CD8-positive, alpha-beta memory T cell (primary cell): Measurements from ENCODE around the gene ANKRD27. TPM values are rescaled to one million over a fixed set of nuclear protein-coding genes. Genes with fewer than 3 reads are reported as not detected.

Experiments
- CTCF ChIA-PET: fragments of 350-600 bp; sonication (Branson Sonifier 250); formaldehyde crosslinking; loops from one replicate; lab custom pipeline; 2021; ENCODE audit warnings: antibody characterized with exemption; lab: Charles Lee
- POLR2A ChIA-PET: fragments of 350-600 bp; sonication (Branson Sonifier 250); formaldehyde crosslinking; loops from one replicate; lab custom pipeline; 2021; ENCODE audit warnings: antibody characterized with exemption; lab: Charles Lee
- DNase-seq, 5 donors: peaks; one replicate each; pipeline versions ENCODE4 v3.0.0 to v3.0.0-alpha.2; 2020 to 2022; ENCODE audit warnings: mixed read lengths in 1 of 5
- H3K27ac ChIP-seq: one replicate; pipeline ENCODE4 v1.7.0; 2013; ENCODE audit warnings: low read depth, mild to moderate bottlenecking, low read length, moderate library complexity
- H3K27me3 ChIP-seq: 2 replicates; pipeline ENCODE4 v1.7.0; 2013; ENCODE audit warnings: low read length, mild to moderate bottlenecking; ENCODE audit not compliant: insufficient read depth, poor library complexity, severe bottlenecking
- H3K36me3 ChIP-seq: 2 replicates; pipeline ENCODE4 v1.7.0; 2013; ENCODE audit warnings: mild to moderate bottlenecking, low read length, moderate library complexity; ENCODE audit not compliant: insufficient read depth
- H3K4me1 ChIP-seq: 2 replicates; pipeline ENCODE4 v1.7.0; 2013; ENCODE audit warnings: mild to moderate bottlenecking, low read length, moderate library complexity; ENCODE audit not compliant: insufficient read depth
- H3K4me3 ChIP-seq: 2 replicates; pipeline ENCODE4 v1.7.0; 2013; ENCODE audit warnings: mild to moderate bottlenecking, low read length
- H3K9me3 ChIP-seq: 2 replicates; pipeline ENCODE4 v1.7.0; 2013; ENCODE audit warnings: mild to moderate bottlenecking, low read length
- H3K27ac Mint-ChIP-seq, 8 donors: one replicate each; pipeline ENCODE4 v1.8.0; 2020 to 2021; ENCODE audit warnings: mixed read lengths in 8 of 8, mild to moderate bottlenecking in 6 of 8, inconsistent platforms in 3 of 8, moderate library complexity in 3 of 8
- H3K27me3 Mint-ChIP-seq, 2 donors: one replicate each; pipeline ENCODE4 v1.8.0; 2020 to 2021; ENCODE audit warnings: mixed read lengths in 2 of 2, mild to moderate bottlenecking in 1 of 2, moderate library complexity in 1 of 2
- H3K36me3 Mint-ChIP-seq, 3 donors: one replicate each; pipeline ENCODE4 v1.8.0; 2020 to 2021; ENCODE audit warnings: mixed read lengths in 3 of 3, inconsistent platforms in 1 of 3, mild to moderate bottlenecking in 1 of 3
- H3K4me1 Mint-ChIP-seq, 3 donors: one replicate each; pipeline ENCODE4 v1.8.0; 2020 to 2021; ENCODE audit warnings: mixed read lengths in 3 of 3, inconsistent platforms in 1 of 3, mild to moderate bottlenecking in 1 of 3
- H3K4me3 Mint-ChIP-seq, 7 donors: one replicate each; pipeline ENCODE4 v1.8.0; 2020 to 2021; ENCODE audit warnings: mixed read lengths in 7 of 7, mild to moderate bottlenecking in 6 of 7, moderate library complexity in 4 of 7, inconsistent platforms in 2 of 7
- H3K9me3 Mint-ChIP-seq, 5 donors: one replicate each; pipeline ENCODE4 v1.8.0; 2020 to 2022; ENCODE audit warnings: mixed read lengths in 5 of 5, mild to moderate bottlenecking in 3 of 5, moderate library complexity in 2 of 5, inconsistent platforms in 1 of 5
- polyA plus RNA-seq: library from polyadenylated mRNA; unstranded; fragments of 300-500 nt; fragmentation: Illumina TruSeq; gene quantifications from one replicate; pipeline ENCODE4 v1.2.3, GENCODE V29; 2021
- total RNA-seq, 2 experiments: library from RNA; stranded (reverse); gene quantifications; one replicate each; pipeline ENCODE4 v1.2.3, GENCODE V29; 2021

The ANKRD27 gene
- total and polyA plus RNA-seq, 3 experiments from 2014 or later, result 31.1 to 42.4 (median 38.0) TPM

GRCh38 chr19:32570081-32570785 is 104.7 kb downstream of the ANKRD27 start:
- peak overlapping the region in 1 of 8 donors; percentile 1 for H3K27ac Mint-ChIP-seq
- Histone ChIP-seq H3K36me3 (no peaks in the 10 kb centered on the region), H3K9me3 (no peaks in the 10 kb centered on the region), H3K4me1 (peaks cover 5% of the 10 kb centered on the region), H3K27ac (no peak overlapping the region), H3K4me3 (no peak overlapping the region), H3K27me3 (no peaks in the 10 kb centered on the region)
- ChIA-PET CTCF (interaction anchor here (0.6 to 3.9 kb wide), 9 partner anchors 10 to 232 kb away, joined by 3 to 19 read pairs (median 4); partner anchors contain the start of genes PDCD5 and ZNF507), POLR2A (no interaction called here)
- DNase-seq, result peak; percentile 30 to 63 (median 33)
- peak overlapping the region in 4 of 7 donors; percentile 38 to 61 (median 55) for H3K4me3 Mint-ChIP-seq
- H3K27me3 Mint-ChIP-seq, result peaks cover 23 to 32% of the 10 kb centered on the region in 2 donors
- peaks cover 15 to 21% (median 19%) of the 10 kb centered on the region in 3 donors for H3K4me1 Mint-ChIP-seq
- no peaks in the 10 kb centered on the region for H3K36me3 Mint-ChIP-seq
- H3K9me3 Mint-ChIP-seq, result no peaks in the 10 kb centered on the region

- DNase-seq, result no peak
- H3K27me3 ChIP-seq, result no peaks in the 10 kb centered on the region
- no peaks in the 10 kb centered on the region for H3K36me3 Mint-ChIP-seq
- H3K9me3 Mint-ChIP-seq, result no peaks in the 10 kb centered on the region
- POLR2A ChIA-PET, result interaction anchor here (0.6 kb wide), 1 partner anchor 370 kb away, joined by 3 read pairs; no protein-coding TSS in a partner anchor
- H3K4me1 Mint-ChIP-seq, result peaks cover 4 to 9% (median 7%) of the 10 kb centered on the region in 3 donors
- no peak overlapping the region for H3K27ac ChIP-seq
- H3K36me3 ChIP-seq, result no peaks in the 10 kb centered on the region
- no peaks in the 10 kb centered on the region for H3K4me1 ChIP-seq
- no peaks in the 10 kb centered on the region for H3K9me3 ChIP-seq
- H3K27ac Mint-ChIP-seq, result no peak overlapping the region
- CTCF ChIA-PET, result interaction anchor here (1.1 kb wide), 1 partner anchor 103 kb away, joined by 3 read pairs; no protein-coding TSS in a partner anchor
- H3K4me3 Mint-ChIP-seq, result no peak overlapping the region
- H3K4me3 ChIP-seq, result no peak overlapping the region
- H3K27me3 Mint-ChIP-seq, result peaks cover 23 to 24% of the 10 kb centered on the region in 2 donors
Measured at GRCh38 chr19:32567486-32567885, 107.5 kb downstream of the ANKRD27 start.

GRCh38 chr19:32566246-32566830 is 108.6 kb downstream of the ANKRD27 start:
- POLR2A ChIA-PET, result no interaction called here
- no peaks in the 10 kb centered on the region for H3K9me3 ChIP-seq
- Mint-ChIP-seq H3K27ac (no peak overlapping the region), H3K9me3 (no peaks in the 10 kb centered on the region), H3K4me3 (no peak overlapping the region), H3K27me3 (peaks cover 26 to 27% of the 10 kb centered on the region in 2 donors), H3K36me3 (no peaks in the 10 kb centered on the region), H3K4me1 (peaks cover 3 to 8% (median 6%) of the 10 kb centered on the region in 3 donors)
- CTCF ChIA-PET, result interaction anchor here (1.1 kb wide), 1 partner anchor 101 kb away, joined by 3 read pairs; no protein-coding TSS in a partner anchor
- H3K27me3 ChIP-seq, result no peaks in the 10 kb centered on the region
- no peaks in the 10 kb centered on the region for H3K4me1 ChIP-seq
- no peak overlapping the region for H3K27ac ChIP-seq
- no peaks in the 10 kb centered on the region for H3K36me3 ChIP-seq
- DNase-seq, result no peak
- H3K4me3 ChIP-seq, result no peak overlapping the region

GRCh38 chr19:32563761-32564160 is 111.2 kb downstream of the ANKRD27 start:
- no peaks in the 10 kb centered on the region for H3K9me3 Mint-ChIP-seq
- Histone ChIP-seq H3K36me3 (no peaks in the 10 kb centered on the region), H3K9me3 (no peaks in the 10 kb centered on the region), H3K4me3 (no peak overlapping the region), H3K27me3 (no peaks in the 10 kb centered on the region), H3K4me1 (no peaks in the 10 kb centered on the region), H3K27ac (no peak overlapping the region)
- no peak overlapping the region for H3K4me3 Mint-ChIP-seq
- CTCF ChIA-PET, result interaction anchor here (0.7 kb wide), 1 partner anchor 293 kb away, joined by 3 read pairs; no protein-coding TSS in a partner anchor
- H3K27me3 Mint-ChIP-seq, result peaks cover 16 to 24% of the 10 kb centered on the region in 2 donors
- POLR2A ChIA-PET, result no interaction called here
- H3K36me3 Mint-ChIP-seq, result no peaks in the 10 kb centered on the region
- H3K27ac Mint-ChIP-seq, result no peak overlapping the region
- DNase-seq, result no peak
- H3K4me1 Mint-ChIP-seq, result no peaks in the 10 kb centered on the region

- no peak for DNase-seq
- H3K9me3 Mint-ChIP-seq, result no peaks in the 10 kb centered on the region
- Histone ChIP-seq H3K9me3 (no peaks in the 10 kb centered on the region), H3K27me3 (no peaks in the 10 kb centered on the region), H3K27ac (no peak overlapping the region), H3K4me1 (no peaks in the 10 kb centered on the region), H3K4me3 (no peak overlapping the region), H3K36me3 (no peaks in the 10 kb centered on the region)
- H3K4me1 Mint-ChIP-seq, result no peaks in the 10 kb centered on the region
- H3K27ac Mint-ChIP-seq, result no peak overlapping the region
- no peaks in the 10 kb centered on the region for H3K36me3 Mint-ChIP-seq
- no peak overlapping the region for H3K4me3 Mint-ChIP-seq
- CTCF ChIA-PET, result interaction anchor here (1.8 kb wide), 1 partner anchor 11 kb away, joined by 4 read pairs; no protein-coding TSS in a partner anchor
- POLR2A ChIA-PET, result interaction anchor here (0.6 kb wide), 1 partner anchor 46 kb away, joined by 3 read pairs; no protein-coding TSS in a partner anchor
- peaks cover 2 to 12% of the 10 kb centered on the region in 2 donors for H3K27me3 Mint-ChIP-seq
Measured at GRCh38 chr19:32558607-32559228, 116.3 kb downstream of the ANKRD27 start.

GRCh38 chr19:32555786-32556185 is 119.2 kb downstream of the ANKRD27 start:
- no peaks in the 10 kb centered on the region for H3K9me3 Mint-ChIP-seq
- Histone ChIP-seq H3K36me3 (no peaks in the 10 kb centered on the region), H3K9me3 (no peaks in the 10 kb centered on the region), H3K27me3 (no peaks in the 10 kb centered on the region), H3K4me1 (no peaks in the 10 kb centered on the region), H3K4me3 (no peak overlapping the region), H3K27ac (no peak overlapping the region)
- H3K4me3 Mint-ChIP-seq, result no peak overlapping the region
- H3K27me3 Mint-ChIP-seq, result peaks cover 0 to 8% of the 10 kb centered on the region in 2 donors
- no peaks in the 10 kb centered on the region for H3K36me3 Mint-ChIP-seq
- CTCF ChIA-PET, result no interaction called here
- H3K4me1 Mint-ChIP-seq, result no peaks in the 10 kb centered on the region
- POLR2A ChIA-PET, result no interaction called here
- H3K27ac Mint-ChIP-seq, result peak overlapping the region in 1 of 8 donors; percentile 33
- no peak for DNase-seq

GRCh38 chr19:32550666-32551065 is 124.3 kb downstream of the ANKRD27 start:
- H3K4me3 ChIP-seq, result no peak overlapping the region
- no peaks in the 10 kb centered on the region for H3K27me3 ChIP-seq
- DNase-seq, result no peak
- Mint-ChIP-seq H3K27me3 (peaks cover 0 to 4% of the 10 kb centered on the region in 2 donors), H3K9me3 (no peaks in the 10 kb centered on the region), H3K4me1 (no peaks in the 10 kb centered on the region), H3K4me3 (no peak overlapping the region), H3K27ac (no peak overlapping the region), H3K36me3 (no peaks in the 10 kb centered on the region)
- CTCF ChIA-PET, result no interaction called here
- H3K9me3 ChIP-seq, result no peaks in the 10 kb centered on the region
- H3K36me3 ChIP-seq, result no peaks in the 10 kb centered on the region
- no peak overlapping the region for H3K27ac ChIP-seq
- POLR2A ChIA-PET, result no interaction called here
- H3K4me1 ChIP-seq, result no peaks in the 10 kb centered on the region
